GM21526 (cell line): Measurements from ENCODE around the gene ARRDC1.

Experiments
- ATAC-seq: cut with Tn5 transposase; IDR thresholded peaks from one replicate; pipeline ENCODE4 v1.9.1; 2021; ENCODE audit warnings: moderate library complexity; ENCODE audit not compliant: unreplicated experiment, low FRiP score

Gene ARRDC1

GRCh38 chr9:137634016-137634415, 28.5 kb downstream of the ARRDC1 start:
- ATAC-seq, result no peak

- no peak for ATAC-seq
These were observed 33.2 kb downstream of the ARRDC1 start for GRCh38 chr9:137638680-137639079.

GRCh38 chr9:137639303-137640051, 34.0 kb downstream of the ARRDC1 start:
- no peak for ATAC-seq

DNA sequence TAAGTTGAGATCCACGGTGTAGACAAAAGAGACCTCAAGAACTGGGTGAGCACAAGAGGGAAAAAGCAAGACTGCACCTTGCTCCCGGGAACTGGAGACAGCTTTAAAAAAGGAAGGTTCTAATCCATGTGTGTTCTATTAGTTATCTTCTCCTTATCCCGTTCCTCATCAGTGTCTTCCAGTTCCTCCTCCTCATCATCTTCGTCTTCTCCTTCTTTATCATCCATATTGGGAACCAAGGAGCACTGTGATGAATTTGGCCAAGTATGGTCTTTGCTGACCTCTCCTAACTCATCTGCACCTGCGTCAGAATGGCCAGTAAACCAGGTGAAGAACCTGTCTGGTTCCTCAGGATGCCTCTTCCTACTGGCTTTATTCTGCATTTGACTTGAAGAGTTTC, 35.4 kb downstream of the ARRDC1 start:
- no peak for ATAC-seq

DNA sequence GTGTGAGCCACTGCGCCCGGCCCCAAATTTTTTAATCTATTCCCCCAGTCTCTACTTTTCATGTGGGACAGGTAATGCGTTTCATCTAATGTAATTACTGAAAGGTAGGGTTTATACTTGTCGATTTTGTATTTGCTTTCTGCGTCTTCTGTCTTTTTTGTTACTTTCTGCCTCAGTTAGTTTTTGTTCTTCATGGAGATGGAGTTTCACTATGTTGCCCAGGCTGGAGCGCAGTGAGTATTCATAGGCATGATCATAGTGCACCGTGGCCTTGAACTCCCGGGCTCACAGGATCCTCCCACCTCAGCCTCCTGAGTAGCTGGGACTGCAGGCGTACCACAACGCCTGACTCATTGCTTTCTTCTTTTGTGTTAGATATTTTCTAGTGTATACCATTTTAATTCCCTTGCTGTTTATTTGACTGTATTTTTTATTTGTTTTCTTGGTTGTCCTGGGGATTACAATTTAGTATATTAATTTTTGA, 36.7 kb downstream of the ARRDC1 start:
- no peak for ATAC-seq

- ATAC-seq, result no peak
These were observed 37.4 kb downstream of the ARRDC1 start for GRCh38 chr9:137642892-137643291.

- no peak for ATAC-seq
These were observed 38.4 kb downstream of the ARRDC1 start for GRCh38 chr9:137643921-137644320.

GRCh38 chr9:137645211-137645610, 39.7 kb downstream of the ARRDC1 start:
- no peak for ATAC-seq

- ATAC-seq, result no peak
These were observed 40.9 kb downstream of the ARRDC1 start for GRCh38 chr9:137646341-137646740.

DNA sequence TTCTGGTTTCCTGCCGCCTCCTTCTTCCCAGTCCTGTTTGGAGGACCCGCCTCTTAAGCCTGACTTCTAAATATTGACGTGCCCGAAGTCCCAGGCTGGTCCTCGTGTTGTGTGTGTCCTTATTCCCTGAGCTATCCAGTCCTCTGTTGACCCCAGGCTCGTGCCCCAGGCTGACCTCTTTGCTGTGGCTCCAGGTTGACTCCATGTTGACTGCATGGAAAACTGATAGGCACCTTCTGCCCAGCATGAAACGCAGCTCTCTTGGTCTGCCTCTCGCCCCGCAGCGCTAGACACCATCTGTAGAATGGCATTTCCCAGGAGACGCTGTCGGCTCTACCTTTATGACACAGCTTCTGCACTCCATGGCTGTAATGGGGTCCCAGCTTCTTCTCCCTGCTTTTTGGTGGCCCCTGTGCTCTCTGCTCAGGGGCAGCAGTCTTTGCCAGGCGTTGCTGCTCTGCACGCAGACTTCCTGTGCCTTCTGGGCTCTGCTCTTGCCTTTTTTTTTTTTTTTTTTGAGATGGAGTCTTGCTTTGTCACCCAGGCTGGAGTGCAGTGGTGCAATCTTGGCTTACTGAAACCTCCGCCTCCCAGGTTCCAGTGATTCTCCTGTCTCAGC, 41.7 kb downstream of the ARRDC1 start:
- no peak for ATAC-seq

- no peak for ATAC-seq
These were observed 42.9 kb downstream of the ARRDC1 start for GRCh38 chr9:137648396-137648795.

DNA sequence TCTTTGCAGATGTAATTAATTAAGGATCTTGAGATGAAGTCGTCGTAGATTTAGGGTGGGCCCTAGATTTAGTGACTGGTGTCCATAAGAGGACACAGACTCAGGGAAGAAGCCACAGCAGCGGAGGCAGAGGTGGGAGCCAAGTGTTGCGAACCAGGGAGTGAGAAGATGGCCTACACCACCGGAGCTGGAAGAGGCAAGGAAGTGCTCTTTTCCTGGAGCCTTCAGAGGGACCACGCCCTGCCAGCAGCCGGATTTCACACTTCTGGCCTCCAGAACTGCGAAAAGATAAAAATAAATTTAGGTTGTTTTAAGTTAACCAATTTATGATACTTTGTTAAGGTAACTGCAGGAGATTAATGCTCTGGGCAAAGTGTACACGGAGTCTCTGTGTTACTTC, 44.1 kb downstream of the ARRDC1 start:
- no peak for ATAC-seq

- ATAC-seq, result no peak
These were observed 44.8 kb downstream of the ARRDC1 start for GRCh38 chr9:137650259-137650658.

GRCh38 chr9:137650779-137651178, 45.3 kb downstream of the ARRDC1 start:
- no peak for ATAC-seq

GRCh38 chr9:137656416-137656815, 50.9 kb downstream of the ARRDC1 start:
- no peak for ATAC-seq

DNA sequence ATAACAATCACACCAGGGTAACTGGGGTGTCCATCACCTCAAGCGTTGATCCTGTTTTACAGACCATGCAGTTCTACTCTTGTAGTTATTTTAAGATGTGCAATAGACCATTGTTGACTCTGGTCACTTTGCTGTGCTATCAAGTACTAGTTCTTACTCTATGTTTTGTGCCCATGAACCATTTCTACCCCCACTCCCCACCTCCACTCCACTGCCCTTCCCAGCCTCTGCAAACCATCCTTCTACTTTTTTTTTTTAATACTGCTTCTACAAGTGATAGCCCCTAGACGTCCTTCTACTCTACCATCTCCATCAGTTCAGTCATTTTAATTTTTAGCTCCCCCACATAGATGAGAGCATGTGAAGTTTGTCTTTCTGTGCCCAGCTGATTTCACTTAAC, 52.1 kb downstream of the ARRDC1 start:
- ATAC-seq, result no peak

DNA sequence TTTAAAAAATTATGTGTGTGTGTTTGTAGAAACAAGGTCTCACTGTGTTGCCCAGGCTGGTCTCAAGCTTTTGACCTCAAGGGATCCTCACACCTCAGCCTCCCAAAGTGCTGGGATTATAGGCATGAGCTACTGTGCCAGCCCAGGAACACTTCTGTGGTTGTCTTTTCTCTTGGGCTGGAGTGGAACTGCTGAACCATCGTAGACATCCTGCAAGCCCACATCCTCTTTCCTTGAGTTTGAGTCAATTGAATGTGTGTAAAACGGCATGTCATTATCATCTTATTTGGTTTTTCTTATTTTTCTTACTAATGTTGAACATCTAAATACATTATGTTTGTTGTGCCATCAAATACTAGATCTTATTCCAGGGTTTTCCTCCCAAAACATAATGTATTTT, 53.3 kb downstream of the ARRDC1 start:
- no peak for ATAC-seq

DNA sequence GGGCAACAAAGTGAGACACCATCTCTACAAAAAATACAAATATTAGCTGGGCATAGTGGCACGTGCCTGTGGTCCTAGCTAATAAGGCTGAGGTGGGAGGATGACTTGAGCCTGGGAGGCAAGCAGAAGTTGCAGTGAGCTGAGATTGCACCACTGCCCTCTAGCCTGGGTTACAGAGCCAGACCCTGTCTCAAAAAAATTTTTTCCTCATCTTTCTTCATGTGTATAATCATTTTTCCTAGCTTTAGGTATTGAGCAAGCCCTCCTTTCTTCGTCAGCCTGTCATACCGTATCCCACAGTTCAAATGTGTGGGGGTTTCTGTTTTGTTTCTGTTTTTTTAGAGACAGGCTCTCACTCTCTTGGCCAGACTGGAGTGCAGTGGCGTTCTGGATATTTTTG, 54.7 kb downstream of the ARRDC1 start:
- ATAC-seq, result no peak

DNA sequence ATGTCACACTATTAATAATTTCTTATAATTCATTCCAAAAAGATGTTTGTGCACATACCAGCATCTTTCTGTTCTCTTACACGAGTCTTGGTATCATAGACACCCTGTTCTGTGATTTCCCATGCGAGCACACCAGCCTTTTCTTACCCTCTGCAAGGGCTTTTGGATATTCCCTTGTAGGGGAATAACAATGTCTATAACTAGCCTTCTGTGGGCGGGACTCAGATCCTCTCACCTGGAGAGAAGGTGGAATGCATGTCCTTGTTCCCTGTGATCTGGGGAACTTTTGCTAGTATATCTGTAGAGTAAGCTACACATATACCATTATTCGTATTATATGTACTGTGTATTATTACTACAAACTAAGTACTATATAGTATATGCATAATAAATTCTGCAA, 58.1 kb downstream of the ARRDC1 start:
- ATAC-seq, result no peak

DNA sequence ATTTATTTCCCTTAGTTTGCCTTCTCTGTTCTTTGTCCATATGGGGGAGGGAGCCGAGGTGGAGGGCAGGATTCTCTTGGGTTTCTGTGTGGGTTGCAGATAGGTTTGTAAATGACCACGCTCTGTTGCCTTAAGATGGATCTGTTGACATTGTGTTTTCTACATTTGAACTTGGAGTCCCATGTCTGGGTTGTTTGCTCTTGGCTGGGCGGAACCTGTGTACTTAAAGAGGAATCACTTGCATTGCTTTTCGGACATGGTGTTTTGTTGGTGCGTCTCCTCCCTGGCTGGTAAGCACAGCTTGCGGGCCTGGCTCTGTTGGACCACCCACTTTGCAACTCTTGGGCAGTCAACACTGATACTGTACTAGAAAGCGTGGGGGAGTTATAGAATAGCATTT, 59.2 kb downstream of the ARRDC1 start:
- ATAC-seq, result no peak
